Measurements from ENCODE around the gene PBX1.

Gene PBX1

GRCh38 chr1:164564378-164564777 lies 5.4 kb downstream of the PBX1 start:
- no peak for DNase-seq

GRCh38 chr1:164565357-164565756 lies 6.4 kb downstream of the PBX1 start:
- DNase-seq, result no peak

DNA sequence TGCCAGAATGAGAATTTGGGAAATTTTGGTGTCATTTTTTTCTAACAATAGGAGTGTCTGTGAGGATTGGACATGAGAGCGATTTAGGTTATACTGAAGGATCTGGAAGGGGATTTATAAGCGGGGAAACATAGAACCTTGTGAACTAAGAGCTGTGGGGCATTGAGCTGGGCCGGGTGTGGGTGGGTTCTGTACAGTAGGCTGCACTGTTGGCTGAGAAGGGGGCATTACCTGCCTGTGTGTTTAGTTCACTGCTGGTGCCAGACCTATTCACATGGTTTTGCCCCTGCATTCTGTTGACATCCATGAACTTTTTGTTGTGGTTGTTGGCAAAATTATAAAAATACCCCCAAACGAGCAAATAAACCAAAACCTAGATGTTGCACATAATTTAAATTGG lies 8.8 kb downstream of the PBX1 start:
- DNase-seq, result no peak

DNA sequence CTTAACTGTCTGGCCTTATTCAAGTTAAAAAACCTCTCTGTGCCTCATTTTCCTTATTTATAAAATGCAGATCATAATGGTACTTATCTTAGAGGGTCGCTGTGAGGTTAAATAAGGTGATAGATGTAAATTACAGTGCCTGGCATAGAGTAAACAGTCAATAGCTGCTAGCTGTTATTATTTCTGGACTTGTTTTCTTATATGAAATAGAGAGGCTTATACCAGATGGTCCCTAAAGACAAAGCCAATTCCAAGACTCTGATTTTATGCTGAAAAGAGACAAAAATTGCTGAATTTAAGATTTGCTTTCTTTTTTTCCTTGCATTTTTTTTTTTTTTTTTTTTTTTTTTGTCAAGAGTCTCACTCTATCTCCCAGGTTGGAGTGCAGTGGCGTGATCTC lies 10.3 kb downstream of the PBX1 start:
- DNase-seq, result no peak

DNA sequence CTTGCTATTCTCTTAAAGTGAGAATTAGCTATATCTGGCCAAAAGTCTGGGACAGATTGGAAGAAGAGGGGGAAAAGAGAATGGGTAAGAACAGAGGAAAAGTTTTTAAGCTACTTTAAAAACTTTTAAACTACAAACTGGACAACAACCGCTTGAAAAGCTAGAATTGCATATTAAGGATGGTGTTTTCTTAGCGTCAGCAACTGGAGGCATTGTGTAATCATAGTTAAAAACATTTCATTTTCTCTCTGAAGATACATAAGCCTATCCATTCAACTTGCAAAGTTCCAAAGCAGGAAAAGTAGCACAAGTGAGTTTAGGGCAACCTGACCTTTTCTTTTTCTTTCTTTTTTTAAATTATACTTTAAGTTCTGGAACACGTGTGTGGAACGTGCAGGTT lies 10.9 kb downstream of the PBX1 start:
- no peak for DNase-seq

- DNase-seq, result no peak
These were observed 12.3 kb downstream of the PBX1 start for GRCh38 chr1:164571333-164571732.

DNA sequence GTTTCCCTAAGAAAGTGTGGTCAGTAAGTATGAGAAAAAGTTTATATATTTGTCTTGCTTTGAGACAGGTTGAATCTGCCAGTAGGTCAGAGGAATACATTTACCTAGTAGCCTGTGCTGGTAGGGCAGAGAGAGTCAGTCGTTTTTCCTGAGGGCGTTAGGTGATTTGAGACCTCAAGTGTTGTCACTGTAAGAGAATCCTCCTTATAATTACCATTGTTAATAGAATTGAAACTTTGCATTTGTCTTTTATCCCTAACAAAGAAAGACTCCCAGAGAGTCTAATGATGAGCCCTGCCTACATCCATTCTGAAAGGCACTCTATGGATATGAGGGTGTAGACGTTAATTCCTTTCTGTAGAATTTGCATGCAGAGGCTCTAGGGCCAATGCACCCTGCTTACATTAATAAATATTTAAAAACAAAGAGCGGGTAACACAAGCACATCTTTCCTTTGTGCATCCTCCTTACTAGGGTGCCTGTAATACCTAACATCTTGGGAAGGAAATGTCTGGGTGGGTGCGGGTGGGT lies 16.4 kb downstream of the PBX1 start:
- no peak for DNase-seq

- DNase-seq, result no peak
These were observed 17.6 kb downstream of the PBX1 start for GRCh38 chr1:164576291-164577271.

- DNase-seq, result no peak
These were observed 18.3 kb downstream of the PBX1 start for GRCh38 chr1:164577291-164577690.

DNA sequence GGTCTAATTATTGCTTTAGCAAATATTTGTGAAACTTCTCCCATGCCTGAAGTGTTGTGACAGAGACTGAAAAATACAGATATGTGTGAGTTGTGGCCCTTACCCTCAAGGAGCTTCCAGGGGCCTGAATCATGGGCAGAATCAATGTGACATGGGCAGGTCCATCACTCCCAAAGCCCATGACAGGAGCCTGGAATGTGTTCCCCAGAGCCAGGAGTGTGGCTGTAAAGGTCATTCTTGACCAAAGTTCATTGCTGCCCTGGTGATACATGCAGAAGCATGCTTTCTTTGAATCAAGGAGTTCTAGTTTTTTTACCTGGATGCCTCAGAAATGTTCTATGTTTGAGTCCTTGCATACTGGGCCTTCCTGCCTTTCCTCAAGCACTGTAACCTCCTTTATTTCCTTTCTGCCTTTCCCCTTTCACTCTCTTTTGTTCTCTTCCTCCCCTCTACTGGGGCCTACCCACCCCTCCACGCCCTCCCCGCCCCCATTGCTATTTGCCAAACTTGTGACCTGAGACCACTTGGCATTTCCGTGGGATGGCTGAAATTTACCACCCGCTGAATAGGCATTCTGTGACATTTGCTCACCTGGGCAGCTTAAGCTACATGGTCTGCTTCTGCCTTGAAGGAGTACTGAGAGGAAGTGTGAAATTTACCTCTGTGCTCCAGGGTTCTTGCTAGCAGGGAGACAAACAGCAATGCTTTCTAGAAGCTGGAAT lies 19.7 kb downstream of the PBX1 start:
- no peak for DNase-seq

DNA sequence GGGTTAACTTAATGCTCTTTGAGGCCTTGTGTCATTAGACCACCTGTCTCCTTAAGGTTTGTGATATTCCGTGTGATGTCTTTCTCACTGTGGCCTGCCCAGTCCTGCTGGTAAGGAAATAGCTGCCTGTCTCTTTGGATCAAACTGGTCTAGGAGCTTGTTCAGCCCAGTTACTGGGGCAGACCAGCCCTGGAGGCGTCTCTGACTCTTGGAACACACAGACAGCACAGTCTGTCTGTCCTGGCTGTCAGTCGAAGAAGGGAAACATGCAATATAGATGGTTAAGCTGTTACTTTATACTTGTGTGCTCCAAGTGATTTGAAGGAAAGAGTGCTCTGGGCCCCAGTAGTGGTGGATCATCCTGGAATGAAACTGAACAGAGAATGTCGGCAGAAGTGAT lies 20.4 kb downstream of the PBX1 start:
- DNase-seq, result no peak

- no peak for DNase-seq
These were observed 22.8 kb downstream of the PBX1 start for GRCh38 chr1:164581762-164582161.

- DNase-seq, result no peak
These were observed 24.2 kb downstream of the PBX1 start for GRCh38 chr1:164583196-164583595.

DNA sequence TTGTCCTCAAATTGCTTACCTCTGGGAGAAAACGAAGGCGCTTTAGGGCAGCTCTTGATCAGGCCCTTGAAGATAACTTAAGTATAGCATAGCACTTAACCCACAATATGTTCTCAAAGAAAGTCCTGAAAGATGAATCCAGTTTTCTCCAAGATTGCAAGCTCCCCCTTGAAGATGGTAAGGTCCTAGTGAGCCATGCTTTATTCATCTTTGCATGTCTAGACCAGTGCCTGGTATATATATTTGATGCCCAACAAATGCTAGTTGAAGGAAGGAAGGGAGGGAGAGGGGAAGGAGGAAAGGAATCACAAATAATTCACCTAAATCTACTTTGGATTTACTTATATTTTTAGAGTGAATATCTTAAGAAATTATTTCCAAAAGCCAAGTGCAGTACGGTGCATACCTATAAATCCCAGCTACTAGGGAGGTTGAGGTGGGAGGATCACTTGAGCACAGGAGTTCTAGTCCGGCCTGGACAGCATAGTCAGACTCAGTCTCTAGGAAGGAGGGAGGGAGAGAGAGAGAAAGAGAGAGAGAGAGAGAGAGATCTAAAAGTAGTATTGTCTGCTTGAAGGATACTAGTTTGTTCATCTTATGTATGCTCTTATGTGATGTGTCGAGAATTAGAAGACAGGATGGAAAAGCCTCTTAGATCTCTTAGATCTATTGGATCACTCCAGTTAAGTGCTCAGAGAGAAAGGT lies 25.0 kb downstream of the PBX1 start:
- no peak for DNase-seq

- no peak for DNase-seq
These were observed 27.6 kb downstream of the PBX1 start for GRCh38 chr1:164586591-164586990.

DNA sequence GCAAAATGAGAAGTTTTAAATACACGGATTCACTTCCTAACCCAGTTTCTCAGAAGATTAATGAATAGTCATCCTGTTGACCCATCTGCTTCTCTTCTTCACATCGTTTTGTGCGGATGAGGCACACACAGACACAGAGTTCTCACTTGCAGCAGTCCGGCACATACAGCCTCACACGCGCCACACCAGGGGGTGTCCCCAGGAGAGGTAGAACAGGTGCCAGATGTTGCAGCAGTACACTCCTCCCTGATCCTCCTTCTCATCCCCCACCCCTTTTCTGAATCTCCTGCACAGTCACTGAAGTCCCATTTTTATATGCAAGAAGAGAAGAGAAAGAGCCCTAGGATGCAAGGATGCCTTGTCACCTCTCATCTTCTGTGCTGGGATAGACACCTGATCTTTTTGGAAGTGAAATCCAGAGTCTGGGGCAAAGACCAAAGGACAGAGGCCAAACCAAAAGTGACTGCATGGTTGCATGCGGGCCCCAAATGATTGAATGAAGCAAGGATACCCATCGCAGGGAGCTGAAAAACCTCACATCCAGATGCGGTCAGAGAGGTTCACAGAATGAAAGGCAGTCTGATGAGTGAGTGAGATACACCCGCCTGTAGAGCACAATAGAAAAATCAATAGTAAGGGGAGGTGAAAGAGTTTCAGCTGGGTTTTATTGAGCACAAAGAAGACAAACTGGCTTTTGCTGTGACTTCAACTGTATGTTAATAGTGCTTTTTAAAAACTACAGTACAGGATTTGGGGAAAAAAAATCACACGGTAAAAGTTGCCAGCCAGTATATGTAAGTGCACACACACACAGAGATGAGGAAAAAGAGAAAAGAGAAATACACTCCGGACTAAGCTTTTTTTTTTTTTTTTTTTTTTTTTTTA lies 28.9 kb downstream of the PBX1 start:
- DNase-seq, result no peak

GRCh38 chr1:164588516-164589341 lies 29.7 kb downstream of the PBX1 start:
- DNase-seq, result no peak

DNA sequence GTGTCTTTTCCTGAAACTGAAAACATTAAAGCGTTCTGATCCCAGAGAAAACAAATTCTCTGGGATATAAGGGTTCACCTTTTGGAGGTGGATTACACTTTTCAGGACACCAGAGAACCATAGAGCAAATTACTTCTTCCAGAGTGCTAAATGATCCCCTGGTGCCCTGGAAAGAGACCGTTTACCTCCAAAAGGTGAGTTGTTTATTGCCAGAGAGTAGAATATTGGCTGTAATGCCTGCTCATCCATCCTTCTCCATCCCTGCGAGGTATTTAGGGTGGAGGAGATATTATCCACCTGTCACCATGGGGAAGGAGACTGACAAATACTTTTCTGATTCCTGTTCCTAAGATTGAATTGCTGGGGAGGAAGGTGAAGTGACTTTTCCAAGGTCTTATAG lies 30.4 kb downstream of the PBX1 start:
- DNase-seq, result no peak

GRCh38 chr1:164589961-164590507 lies 31.1 kb downstream of the PBX1 start:
- no peak for DNase-seq

DNA sequence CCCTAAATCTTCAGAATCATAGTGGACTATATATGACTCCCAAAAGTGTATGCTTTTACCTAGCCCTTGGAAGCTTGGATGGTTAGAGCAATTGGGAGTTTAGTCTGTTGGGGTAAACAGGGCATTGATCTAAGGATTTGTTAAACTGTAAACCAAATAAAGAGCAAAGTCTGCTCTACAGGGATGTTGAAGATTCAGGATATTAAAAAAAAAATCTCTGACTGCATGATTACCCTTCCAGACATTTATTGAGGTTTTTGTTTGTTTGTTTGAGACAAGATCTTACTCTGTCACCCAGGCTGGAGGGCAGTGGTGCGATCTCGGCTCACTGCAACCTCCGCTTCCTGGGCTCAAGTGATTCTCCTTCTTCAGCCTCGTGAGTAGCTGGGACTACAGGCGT lies 31.6 kb downstream of the PBX1 start:
- no peak for DNase-seq

GRCh38 chr1:164591858-164592257 lies 32.9 kb downstream of the PBX1 start:
- DNase-seq, result no peak

All from OCI-M1 (cell line).